Activated T-helper 1 cell treated with Interleukin-2 at 50 U/mL for 16 hours (primary cell): ENCODE data around the gene CCDC102B.
"Not testable (repeated sequence)": the region's sequence is repeated elsewhere in the genome, so short reads cannot be mapped to it uniquely, and the experiment has no call there.

Experiments
- DNase-seq: peaks from one replicate; pipeline ENCODE4 v3.0.0-alpha.2; 2020; ENCODE audit warnings: low read depth

Gene CCDC102B

GRCh38 chr18:68830256-68831045, 32.6 kb downstream of the CCDC102B start:
- DNase-seq = no peak

GRCh38 chr18:68833756-68834155, 35.9 kb downstream of the CCDC102B start:
- no peak for DNase-seq

GRCh38 chr18:68837665-68838451, 40.0 kb downstream of the CCDC102B start:
- DNase-seq = no peak

DNA sequence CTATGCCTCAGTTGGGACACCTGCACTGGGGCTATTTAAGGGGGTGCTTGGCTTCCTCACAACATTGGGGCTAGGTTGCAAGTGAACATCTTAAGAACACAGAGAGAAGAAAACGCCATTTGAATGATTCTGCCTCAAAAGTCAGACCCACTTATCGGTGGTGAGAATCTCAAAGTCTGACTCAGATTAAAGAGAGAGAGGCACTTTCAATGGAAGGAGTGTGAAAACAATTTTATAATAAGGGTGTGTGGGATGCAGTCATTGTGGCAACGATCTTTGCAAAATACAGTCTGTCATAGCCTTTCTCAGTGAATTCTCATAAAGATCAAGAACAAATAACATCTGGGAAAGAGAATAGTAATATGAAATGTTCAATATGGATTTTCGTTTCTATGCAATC, 41.8 kb downstream of the CCDC102B start:
- no peak for DNase-seq

DNA sequence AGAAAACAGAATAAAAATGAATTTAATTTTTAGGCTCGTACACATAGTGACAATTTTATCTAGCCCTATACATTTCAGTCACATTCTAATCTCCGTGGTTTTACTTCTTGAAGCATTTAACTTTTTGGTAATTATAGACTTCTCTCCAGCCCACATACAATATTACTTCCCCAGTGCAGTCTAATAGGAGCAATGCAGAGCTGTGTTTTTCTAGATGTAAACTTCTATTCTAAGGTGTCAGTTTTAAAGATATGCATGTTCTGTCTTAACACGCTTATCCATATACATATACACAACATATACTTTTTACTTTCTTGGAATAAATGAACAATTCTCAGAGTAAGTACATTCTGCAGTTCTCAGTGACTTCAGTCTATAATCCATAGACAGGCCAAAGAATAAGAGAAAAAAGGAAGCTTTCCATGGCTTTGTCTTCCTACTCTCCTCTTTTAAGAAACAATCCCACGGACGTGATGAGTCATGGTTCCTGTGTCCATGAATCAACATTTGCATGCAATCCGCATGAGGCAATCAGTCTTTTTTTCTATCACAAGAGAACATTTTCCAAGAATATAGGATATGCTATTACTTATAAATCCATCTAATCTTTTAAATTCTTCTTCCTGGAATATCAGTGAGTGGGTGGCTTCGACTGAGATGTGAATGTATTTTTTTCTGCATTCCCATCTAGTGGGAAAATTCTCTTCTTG, 42.8 kb downstream of the CCDC102B start:
- DNase-seq = no peak

- no peak for DNase-seq
Observed at GRCh38 chr18:68841301-68841700, 43.4 kb downstream of the CCDC102B start.

DNA sequence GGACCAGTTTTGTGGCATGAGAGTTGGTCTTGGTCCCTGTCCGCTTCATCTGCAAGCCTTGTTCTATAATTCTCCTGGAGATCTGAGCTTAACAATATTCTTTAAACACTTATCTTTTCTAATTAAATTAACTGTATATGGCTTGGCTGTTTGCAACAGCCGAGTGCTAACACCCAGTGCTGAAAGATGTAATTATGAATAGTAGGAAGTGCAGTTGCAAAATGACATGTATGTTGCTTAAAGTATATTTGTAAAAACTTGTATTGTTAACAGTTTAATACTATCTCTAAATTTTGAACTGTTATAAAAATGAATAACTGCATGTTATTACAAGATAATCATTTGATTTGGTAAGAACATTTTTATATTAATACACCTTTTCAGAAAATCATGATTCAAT, 45.1 kb downstream of the CCDC102B start:
- DNase-seq = no peak

GRCh38 chr18:68843473-68844089, 45.7 kb downstream of the CCDC102B start:
- DNase-seq = no peak

GRCh38 chr18:68847219-68847837, 49.4 kb downstream of the CCDC102B start:
- no peak for DNase-seq

GRCh38 chr18:68848242-68848641, 50.4 kb downstream of the CCDC102B start:
- no peak for DNase-seq

GRCh38 chr18:68854786-68855391, 57.0 kb downstream of the CCDC102B start:
- no peak for DNase-seq

DNA sequence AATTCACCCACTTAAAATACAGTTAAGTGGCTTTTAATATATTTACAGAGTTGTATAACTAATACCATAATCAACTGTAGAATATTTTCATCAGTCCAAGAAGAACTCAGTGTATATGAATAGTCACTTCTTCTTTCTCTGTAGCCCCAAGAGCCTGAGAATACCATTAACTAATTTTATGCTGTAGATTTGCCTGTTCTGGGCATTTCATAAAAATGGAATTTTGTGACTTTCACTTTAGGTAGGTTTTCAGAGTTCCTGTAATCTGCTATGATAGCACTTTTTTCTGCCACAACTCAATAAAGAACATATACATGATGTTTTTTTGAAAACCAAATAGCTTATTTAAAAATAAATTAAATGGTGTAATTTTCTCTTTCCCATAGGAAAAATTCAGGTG, 57.6 kb downstream of the CCDC102B start:
- no peak for DNase-seq

GRCh38 chr18:68861365-68861764, 63.5 kb downstream of the CCDC102B start:
- no peak for DNase-seq

DNA sequence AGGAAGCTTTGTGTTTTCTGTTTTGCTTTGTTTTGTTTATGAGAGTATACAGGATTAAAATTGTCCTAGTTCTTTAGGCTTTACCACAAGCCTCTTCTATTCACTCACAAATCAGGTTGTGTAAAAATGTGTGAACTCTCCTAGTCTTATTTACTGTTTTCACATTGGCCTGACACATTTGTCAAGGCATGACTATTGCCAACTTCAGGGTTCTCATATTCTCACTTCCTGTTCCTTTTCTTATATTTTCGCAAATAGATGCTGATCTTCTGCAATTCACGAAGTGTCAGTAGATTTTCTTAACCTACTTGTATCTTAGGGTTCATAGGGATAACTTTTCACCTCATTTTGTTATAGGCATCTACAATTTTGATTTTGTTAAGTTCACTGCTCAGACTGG, 67.1 kb downstream of the CCDC102B start:
- DNase-seq = no peak

GRCh38 chr18:68865503-68865902, 67.6 kb downstream of the CCDC102B start:
- no peak for DNase-seq

DNA sequence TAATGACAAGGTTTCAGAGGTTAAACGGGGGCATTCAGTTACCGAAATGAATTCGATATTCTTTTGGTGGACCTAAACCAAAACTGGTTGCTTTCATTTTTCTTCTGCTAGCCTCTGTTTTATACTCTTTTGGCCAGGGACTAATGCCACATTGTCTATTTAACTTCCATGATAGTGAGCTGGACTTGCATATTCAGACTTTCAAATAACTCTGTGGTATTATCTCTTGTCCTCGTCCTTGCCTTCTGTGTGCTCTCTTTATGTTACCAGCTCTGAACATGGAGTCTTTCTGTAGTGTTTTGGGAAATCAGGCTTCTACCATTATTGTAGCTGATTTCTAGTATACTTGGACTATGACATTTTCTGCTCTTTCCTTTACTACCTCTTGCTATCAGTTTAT, 75.1 kb downstream of the CCDC102B start:
- no peak for DNase-seq

DNA sequence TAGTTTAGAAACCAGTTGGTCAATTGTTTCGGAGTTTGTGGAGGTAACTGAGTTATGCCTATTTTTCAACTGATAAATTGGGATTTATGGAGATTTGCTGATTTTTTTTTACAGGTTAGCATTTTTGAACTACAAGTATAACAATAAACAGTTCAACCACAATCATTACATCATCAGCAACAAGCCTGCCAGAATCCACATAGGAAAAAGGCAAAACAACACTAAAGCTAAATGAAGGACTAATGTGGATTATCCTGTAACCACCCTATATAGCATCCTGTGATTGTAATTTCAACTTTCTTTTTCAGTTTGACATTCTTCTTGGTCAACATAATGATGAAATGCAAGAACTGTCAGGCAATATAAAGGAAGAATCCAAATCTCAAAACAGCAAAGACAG, 76.5 kb downstream of the CCDC102B start:
- DNase-seq = no peak

GRCh38 chr18:68879947-68880346, 82.1 kb downstream of the CCDC102B start:
- DNase-seq = not testable (repeated sequence)

GRCh38 chr18:68887410-68887809, 89.5 kb downstream of the CCDC102B start:
- no peak for DNase-seq

DNA sequence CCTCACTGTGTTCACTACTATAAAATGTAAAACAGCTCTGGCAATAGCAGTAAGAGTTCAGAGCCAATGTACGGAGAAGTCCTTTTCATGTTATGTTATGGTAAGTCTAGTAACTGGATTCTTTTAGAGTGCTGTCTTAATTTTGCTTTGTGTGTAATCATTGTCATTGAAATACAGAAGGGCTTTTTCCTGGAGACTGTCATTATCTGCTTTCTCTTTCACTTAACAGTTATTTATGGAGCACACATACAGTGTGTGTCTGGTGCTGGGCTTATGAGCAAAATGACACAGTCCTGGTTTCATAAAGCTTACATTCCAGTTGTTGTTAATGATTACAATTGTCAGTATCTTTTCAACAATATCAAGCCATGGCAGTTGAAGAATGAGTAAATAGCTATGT, 95.5 kb downstream of the CCDC102B start:
- no peak for DNase-seq

GRCh38 chr18:68897286-68897685, 99.4 kb downstream of the CCDC102B start:
- no peak for DNase-seq
